T-helper 1 cell treated with Interleukin-12 subunit alpha and Interleukin-12 subunit beta and Interleukin-4 antibody, amounts not matched to agents 30 μg/mL and 1 μg/mL, for 36 hours (primary cell): Measurements from ENCODE around the gene CRYGS.
"Not testable (repeated sequence)": the region's sequence is repeated elsewhere in the genome, so short reads cannot be mapped to it uniquely, and the experiment has no call there.

ENCODE experiments used
- H3K27ac Mint-ChIP-seq: one replicate; pipeline ENCODE4 v1.8.0; 2021; ENCODE audit warnings: mild to moderate bottlenecking, mixed read lengths
- H3K27me3 Mint-ChIP-seq: one replicate; pipeline ENCODE4 v1.8.0; 2021; ENCODE audit warnings: low read depth, mixed read lengths
- H3K36me3 Mint-ChIP-seq: one replicate; pipeline ENCODE4 v1.8.0; 2021; ENCODE audit warnings: low read depth, mixed read lengths
- H3K4me1 Mint-ChIP-seq: one replicate; pipeline ENCODE4 v1.8.0; 2021; ENCODE audit warnings: low read depth, mixed read lengths
- H3K4me3 Mint-ChIP-seq: one replicate; pipeline ENCODE4 v1.8.0; 2021; ENCODE audit warnings: mild to moderate bottlenecking, moderate library complexity, mixed read lengths
- H3K9me3 Mint-ChIP-seq: one replicate; pipeline ENCODE4 v1.8.0; 2021; ENCODE audit warnings: mixed read lengths

Gene CRYGS

GRCh38 chr3:186536883-186537844, 7.0 kb downstream of the CRYGS start:
- Mint-ChIP-seq H3K36me3 (peaks cover 21% of the 10 kb centered on the region), H3K4me1 (peaks cover 41% of the 10 kb centered on the region), H3K9me3 (no peaks in the 10 kb centered on the region), H3K27me3 (peaks cover 27% of the 10 kb centered on the region), H3K4me3 (no peak overlapping the region), H3K27ac (no peak overlapping the region)

GRCh38 chr3:186534113-186534669, 10.0 kb downstream of the CRYGS start:
- Mint-ChIP-seq H3K4me3 (peak overlapping the region; percentile 58), H3K9me3 (no peaks in the 10 kb centered on the region), H3K27ac (peak overlapping the region; percentile 81), H3K27me3 (peaks cover 27% of the 10 kb centered on the region), H3K4me1 (peaks cover 32% of the 10 kb centered on the region), H3K36me3 (peaks cover 22% of the 10 kb centered on the region)

- H3K4me3 Mint-ChIP-seq, result no peak overlapping the region
- H3K9me3 Mint-ChIP-seq, result no peaks in the 10 kb centered on the region
- H3K4me1 Mint-ChIP-seq, result peaks cover 34% of the 10 kb centered on the region
- peaks cover 37% of the 10 kb centered on the region for H3K27me3 Mint-ChIP-seq
- H3K36me3 Mint-ChIP-seq, result peaks cover 12% of the 10 kb centered on the region
- peak overlapping the region; percentile 13 for H3K27ac Mint-ChIP-seq
Observed at GRCh38 chr3:186532598-186533072, 11.5 kb downstream of the CRYGS start.

GRCh38 chr3:186531694-186532093, 12.5 kb downstream of the CRYGS start:
- not testable (repeated sequence) for H3K36me3 Mint-ChIP-seq, H3K27ac Mint-ChIP-seq, H3K4me3 Mint-ChIP-seq, H3K9me3 Mint-ChIP-seq
- peaks cover 35% of the 10 kb centered on the region for H3K27me3 Mint-ChIP-seq
- peaks cover 28% of the 10 kb centered on the region for H3K4me1 Mint-ChIP-seq

GRCh38 chr3:186530415-186530814, 13.8 kb downstream of the CRYGS start:
- H3K4me3 Mint-ChIP-seq, result no peak overlapping the region
- no peak overlapping the region for H3K27ac Mint-ChIP-seq
- H3K9me3 Mint-ChIP-seq, result no peaks in the 10 kb centered on the region
- H3K27me3 Mint-ChIP-seq, result peaks cover 29% of the 10 kb centered on the region
- peaks cover 22% of the 10 kb centered on the region for H3K4me1 Mint-ChIP-seq
- peaks cover 7% of the 10 kb centered on the region for H3K36me3 Mint-ChIP-seq

GRCh38 chr3:186529201-186529999, 14.8 kb downstream of the CRYGS start:
- Mint-ChIP-seq H3K4me3 (no peak overlapping the region), H3K4me1 (peaks cover 13% of the 10 kb centered on the region)

GRCh38 chr3:186526256-186526606, 17.9 kb downstream of the CRYGS start:
- Mint-ChIP-seq H3K27ac (no peak overlapping the region), H3K27me3 (peaks cover 30% of the 10 kb centered on the region), H3K9me3 (no peaks in the 10 kb centered on the region), H3K36me3 (peaks cover 2% of the 10 kb centered on the region), H3K4me1 (peaks cover 13% of the 10 kb centered on the region), H3K4me3 (no peak overlapping the region)

More at GRCh38 chr3:186529201-186529999, 14.8 kb downstream of the CRYGS start:
- H3K27me3 Mint-ChIP-seq, result peaks cover 23% of the 10 kb centered on the region
- no peak overlapping the region for H3K27ac Mint-ChIP-seq
- H3K9me3 Mint-ChIP-seq, result no peaks in the 10 kb centered on the region
- H3K36me3 Mint-ChIP-seq, result peaks cover 6% of the 10 kb centered on the region

- Mint-ChIP-seq H3K27me3 (peaks cover 35% of the 10 kb centered on the region), H3K4me3 (no peak overlapping the region), H3K36me3 (peaks cover 2% of the 10 kb centered on the region)
Observed at GRCh38 chr3:186525369-186526255, 18.6 kb downstream of the CRYGS start.

GRCh38 chr3:186524616-186525015, 19.6 kb downstream of the CRYGS start:
- Mint-ChIP-seq H3K36me3 (peaks cover 2% of the 10 kb centered on the region), H3K27ac (no peak overlapping the region), H3K27me3 (peaks cover 35% of the 10 kb centered on the region), H3K9me3 (no peaks in the 10 kb centered on the region), H3K4me3 (no peak overlapping the region), H3K4me1 (peaks cover 16% of the 10 kb centered on the region)

More at GRCh38 chr3:186525369-186526255, 18.6 kb downstream of the CRYGS start:
- H3K4me1 Mint-ChIP-seq, result peaks cover 17% of the 10 kb centered on the region
- H3K9me3 Mint-ChIP-seq, result no peaks in the 10 kb centered on the region
- no peak overlapping the region for H3K27ac Mint-ChIP-seq

GRCh38 chr3:186523434-186523833, 20.7 kb downstream of the CRYGS start:
- no peak overlapping the region for H3K27ac Mint-ChIP-seq
- H3K4me1 Mint-ChIP-seq, result peaks cover 21% of the 10 kb centered on the region
- no peaks in the 10 kb centered on the region for H3K9me3 Mint-ChIP-seq
- no peak overlapping the region for H3K4me3 Mint-ChIP-seq
- peaks cover 29% of the 10 kb centered on the region for H3K27me3 Mint-ChIP-seq
- peaks cover 2% of the 10 kb centered on the region for H3K36me3 Mint-ChIP-seq

GRCh38 chr3:186523022-186523421, 21.2 kb downstream of the CRYGS start:
- Mint-ChIP-seq H3K9me3 (no peaks in the 10 kb centered on the region), H3K27me3 (peaks cover 27% of the 10 kb centered on the region), H3K4me1 (peaks cover 21% of the 10 kb centered on the region), H3K36me3 (peaks cover 2% of the 10 kb centered on the region), H3K27ac (no peak overlapping the region), H3K4me3 (no peak overlapping the region)

- Mint-ChIP-seq H3K27me3 (peaks cover 14% of the 10 kb centered on the region), H3K4me3 (no peak overlapping the region), H3K9me3 (peaks cover 3% of the 10 kb centered on the region), H3K36me3 (peaks cover 2% of the 10 kb centered on the region), H3K27ac (peak overlapping the region; percentile 7), H3K4me1 (peaks cover 24% of the 10 kb centered on the region)
Observed at GRCh38 chr3:186520957-186521842, 23.0 kb downstream of the CRYGS start.

GRCh38 chr3:186520431-186520830, 23.7 kb downstream of the CRYGS start:
- no peak overlapping the region for H3K27ac Mint-ChIP-seq
- H3K27me3 Mint-ChIP-seq, result peaks cover 18% of the 10 kb centered on the region
- H3K4me3 Mint-ChIP-seq, result no peak overlapping the region
- H3K36me3 Mint-ChIP-seq, result peaks cover 2% of the 10 kb centered on the region
- peaks cover 3% of the 10 kb centered on the region for H3K9me3 Mint-ChIP-seq
- peaks cover 31% of the 10 kb centered on the region for H3K4me1 Mint-ChIP-seq
